RKO (cell line): ENCODE measurements around the gene OPN1MW2.
A peak's percentile ranks its signal among the peaks of the same experiment; 100 is the strongest.
"Not testable (repeated sequence)": the region's sequence is repeated elsewhere in the genome, so short reads cannot be mapped to it uniquely, and the experiment has no call there.

Source experiments
- DNase-seq: peaks from one replicate; pipeline ENCODE4 v3.0.0-alpha.2; 2016; ENCODE audit warnings: low spot score

The OPN1MW2 gene

DNA sequence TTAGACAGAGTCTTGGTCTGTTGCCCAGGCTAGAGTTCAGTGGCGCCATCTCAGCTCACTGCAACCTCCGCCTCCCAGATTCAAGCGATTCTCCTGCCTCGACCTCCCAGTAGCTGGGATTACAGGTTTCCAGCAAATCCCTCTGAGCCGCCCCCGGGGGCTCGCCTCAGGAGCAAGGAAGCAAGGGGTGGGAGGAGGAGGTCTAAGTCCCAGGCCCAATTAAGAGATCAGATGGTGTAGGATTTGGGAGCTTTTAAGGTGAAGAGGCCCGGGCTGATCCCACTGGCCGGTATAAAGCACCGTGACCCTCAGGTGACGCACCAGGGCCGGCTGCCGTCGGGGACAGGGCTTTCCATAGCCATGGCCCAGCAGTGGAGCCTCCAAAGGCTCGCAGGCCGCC is at the start of gene OPN1MW2:
TSS of gene OPN1MW2 (plus strand) at position 301 of the 400 bp plus-strand sequence. CDS start at position 361, 60 bp downstream.
- not testable (repeated sequence) for DNase-seq

- not testable (repeated sequence) for DNase-seq
These were observed 47.0 kb upstream of the OPN1MW2 start for GRCh38 chrX:154172535-154172943.

DNA sequence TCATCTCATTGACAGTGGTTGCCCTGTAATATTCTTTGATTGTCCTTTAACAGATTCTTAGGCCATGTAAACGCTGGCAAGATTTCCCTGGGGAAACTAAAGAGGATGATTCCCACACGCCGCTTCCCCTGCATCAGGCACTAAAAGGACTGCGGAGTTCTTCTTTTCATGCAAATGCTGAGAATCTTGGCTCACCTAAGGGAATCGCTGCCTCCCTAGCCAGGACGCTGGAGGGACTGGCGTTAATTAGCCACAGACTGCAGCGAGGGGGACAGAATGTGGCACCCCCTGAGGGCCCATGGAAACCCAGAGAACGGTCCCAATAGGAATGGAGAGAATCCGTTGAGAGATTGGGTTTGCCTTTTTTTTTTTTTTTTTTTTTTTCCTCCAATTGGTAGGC is 45.2 kb upstream of the OPN1MW2 start:
- DNase-seq, result not testable (repeated sequence)

- not testable (repeated sequence) for DNase-seq
These were observed 37.3 kb upstream of the OPN1MW2 start, which contains the start of gene OPN1MW for GRCh38 chrX:154182296-154182695. Gene OPN1MW (plus strand): TSS chrX:154182596. CDS start chrX:154182678, 82 bp downstream.

- not testable (repeated sequence) for DNase-seq
These were observed 35.8 kb upstream of the OPN1MW2 start for GRCh38 chrX:154183794-154184193.

- not testable (repeated sequence) for DNase-seq
These were observed 26.7 kb upstream of the OPN1MW2 start for GRCh38 chrX:154192846-154193245.

DNA sequence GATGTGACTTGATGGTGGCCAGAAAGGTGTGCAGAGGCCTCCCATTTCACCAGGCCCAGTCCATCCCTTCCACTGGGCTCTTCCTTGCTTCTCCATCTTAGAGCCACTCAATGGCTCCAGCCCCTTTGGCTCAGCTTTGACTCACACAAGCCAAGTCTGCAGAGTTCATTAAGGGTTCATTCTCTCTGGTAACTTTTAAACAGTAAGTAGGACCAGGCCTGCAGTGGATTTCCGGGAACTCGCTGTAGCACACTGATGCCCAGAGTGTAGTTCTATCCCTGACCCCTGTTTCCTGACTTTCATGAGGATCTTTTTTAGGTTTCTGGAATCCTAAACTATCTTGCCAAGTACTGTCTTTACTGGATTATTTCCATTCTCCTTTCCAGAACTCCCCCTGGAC is 25.2 kb upstream of the OPN1MW2 start:
- DNase-seq, result not testable (repeated sequence)

GRCh38 chrX:154196466-154196865 is 23.1 kb upstream of the OPN1MW2 start:
- DNase-seq, result not testable (repeated sequence)

DNA sequence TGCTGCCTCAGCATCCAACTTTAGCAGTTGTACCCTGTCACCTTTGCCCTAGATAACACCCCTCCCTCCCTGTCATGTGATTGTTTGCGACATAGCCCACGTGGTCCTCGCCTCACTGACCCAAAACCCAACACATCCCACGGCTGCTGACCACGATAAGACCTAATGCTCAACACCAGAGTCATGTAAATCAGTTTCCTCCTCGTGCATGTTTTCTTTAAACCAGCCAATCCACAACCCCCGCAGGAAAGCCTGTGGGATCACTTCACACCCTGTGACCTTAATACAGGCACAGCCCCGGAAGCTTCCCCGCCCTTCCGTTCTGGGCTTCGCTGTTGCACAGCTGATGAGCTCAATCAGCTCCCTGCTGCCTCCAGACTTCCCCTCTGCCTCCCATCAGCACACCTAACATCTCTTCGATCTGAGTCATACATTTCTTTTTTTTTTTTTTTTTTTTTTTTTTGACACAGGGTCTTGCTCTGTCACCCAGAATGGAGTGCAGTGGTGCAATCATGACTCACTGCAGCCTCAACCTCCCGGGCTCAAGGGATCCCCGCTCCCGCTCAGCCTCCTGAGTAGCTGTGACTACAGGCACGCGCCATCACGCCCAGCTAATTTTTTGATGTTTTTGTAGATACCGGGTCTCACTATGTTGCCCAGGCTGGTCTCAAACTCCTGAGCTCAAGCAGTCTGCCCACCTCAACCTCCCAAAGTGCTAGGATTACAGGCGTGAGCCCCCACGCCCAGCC is 9.7 kb upstream of the OPN1MW2 start:
- DNase-seq, result not testable (repeated sequence)

- not testable (repeated sequence) for DNase-seq
These were observed 8.5 kb upstream of the OPN1MW2 start for GRCh38 chrX:154211057-154211456.

DNA sequence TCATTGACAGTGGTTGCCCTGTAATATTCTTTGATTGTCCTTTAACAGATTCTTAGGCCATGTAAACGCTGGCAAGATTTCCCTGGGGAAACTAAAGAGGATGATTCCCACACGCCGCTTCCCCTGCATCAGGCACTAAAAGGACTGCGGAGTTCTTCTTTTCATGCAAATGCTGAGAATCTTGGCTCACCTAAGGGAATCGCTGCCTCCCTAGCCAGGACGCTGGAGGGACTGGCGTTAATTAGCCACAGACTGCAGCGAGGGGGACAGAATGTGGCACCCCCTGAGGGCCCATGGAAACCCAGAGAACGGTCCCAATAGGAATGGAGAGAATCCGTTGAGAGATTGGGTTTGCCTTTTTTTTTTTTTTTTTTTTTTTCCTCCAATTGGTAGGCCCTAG is 8.1 kb upstream of the OPN1MW2 start:
- DNase-seq, result not testable (repeated sequence)

DNA sequence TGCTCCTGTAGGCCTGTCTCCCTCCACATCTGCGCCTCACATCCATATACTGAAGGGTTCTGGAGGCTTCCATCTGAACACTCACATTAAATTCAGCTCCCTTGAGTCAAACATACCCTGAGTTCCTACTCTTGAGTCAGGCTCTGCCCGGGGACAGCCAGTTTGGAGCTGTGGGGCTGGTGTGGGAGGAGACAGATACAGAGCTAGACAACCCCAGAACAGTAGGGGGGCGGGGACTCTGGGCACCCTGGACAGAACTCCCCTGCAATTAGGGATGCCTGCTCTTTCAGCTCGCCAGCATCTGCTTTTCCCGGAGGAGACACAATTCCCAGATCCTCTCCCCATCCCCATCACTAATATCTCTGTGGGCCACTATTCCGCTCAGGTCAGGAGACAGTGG is 5.7 kb downstream of the OPN1MW2 start:
- not testable (repeated sequence) for DNase-seq

DNA sequence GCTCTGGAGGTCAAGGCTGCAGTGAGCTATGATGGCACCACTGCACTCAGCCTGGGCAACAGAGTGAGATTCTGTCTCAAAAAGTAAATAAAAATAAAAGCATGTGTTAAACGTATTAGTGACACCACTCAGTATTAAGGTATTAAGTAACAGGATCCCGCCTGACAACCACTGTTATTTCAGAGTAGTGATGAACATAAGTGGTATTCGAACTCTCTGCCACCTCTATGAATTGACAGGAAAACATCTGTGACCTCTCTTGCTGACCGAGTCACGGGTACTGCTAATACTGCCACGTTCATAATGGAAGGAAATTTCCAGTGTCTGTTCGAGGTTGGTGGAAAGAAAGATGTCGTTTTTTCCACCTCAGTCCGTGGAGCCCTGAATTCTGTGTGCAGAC is 7.2 kb downstream of the OPN1MW2 start:
- DNase-seq, result not testable (repeated sequence)

GRCh38 chrX:154231443-154231842 is 11.9 kb downstream of the OPN1MW2 start:
- DNase-seq, result not testable (repeated sequence)

DNA sequence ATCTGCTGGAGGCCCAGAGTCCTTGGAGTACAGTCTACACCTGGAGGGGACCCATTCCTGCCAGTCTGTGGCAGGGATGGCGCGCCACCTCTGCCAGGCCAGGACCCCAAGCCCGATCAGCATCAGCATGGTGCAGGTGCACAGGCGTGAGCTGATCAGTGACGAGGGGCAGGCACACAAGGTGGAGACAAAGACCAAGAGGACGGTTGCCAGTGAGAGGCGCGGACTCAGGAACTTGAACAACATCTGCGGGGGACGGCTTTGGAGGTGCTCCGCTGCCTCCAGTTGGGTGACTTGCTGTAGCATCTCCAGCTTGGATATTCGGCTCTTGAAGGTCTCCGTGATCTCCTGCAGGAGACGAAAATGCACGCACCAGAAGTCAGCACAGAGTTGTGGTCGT is 14.1 kb downstream of the OPN1MW2 start:
- not testable (repeated sequence) for DNase-seq

DNA sequence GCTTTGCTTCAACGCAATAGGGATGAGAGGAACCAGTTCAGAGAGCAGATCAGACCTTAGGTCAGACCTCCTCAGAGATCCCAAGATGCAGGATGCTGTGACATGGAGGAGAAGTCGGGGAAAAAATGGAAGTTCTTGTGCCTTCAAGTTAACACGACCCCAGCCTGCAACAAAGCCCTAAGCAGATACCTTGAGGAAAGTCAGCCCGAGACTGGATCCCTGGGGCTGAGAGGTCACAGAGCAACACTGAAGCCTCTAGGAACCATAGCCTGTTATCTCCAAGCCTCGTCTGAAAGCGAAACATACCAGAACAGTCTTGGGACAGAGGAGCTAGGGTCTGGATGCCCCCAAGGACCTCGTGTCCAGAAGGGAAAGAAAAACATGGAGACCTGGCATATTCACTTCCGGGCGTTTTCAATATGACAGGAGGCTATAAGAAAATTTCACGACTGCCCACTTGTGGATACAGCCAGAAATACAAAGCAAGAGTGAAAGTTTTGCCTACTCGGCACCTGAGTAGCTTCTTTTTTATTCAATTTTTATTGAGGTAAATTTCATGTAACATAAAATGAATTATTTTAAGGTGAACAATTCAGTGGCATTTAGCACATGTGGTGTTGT is 19.5 kb downstream of the OPN1MW2 start:
- DNase-seq, result not testable (repeated sequence)

- peak; percentile 0 for DNase-seq
These were observed 20.5 kb downstream of the OPN1MW2 start for GRCh38 chrX:154239982-154240503.

DNA sequence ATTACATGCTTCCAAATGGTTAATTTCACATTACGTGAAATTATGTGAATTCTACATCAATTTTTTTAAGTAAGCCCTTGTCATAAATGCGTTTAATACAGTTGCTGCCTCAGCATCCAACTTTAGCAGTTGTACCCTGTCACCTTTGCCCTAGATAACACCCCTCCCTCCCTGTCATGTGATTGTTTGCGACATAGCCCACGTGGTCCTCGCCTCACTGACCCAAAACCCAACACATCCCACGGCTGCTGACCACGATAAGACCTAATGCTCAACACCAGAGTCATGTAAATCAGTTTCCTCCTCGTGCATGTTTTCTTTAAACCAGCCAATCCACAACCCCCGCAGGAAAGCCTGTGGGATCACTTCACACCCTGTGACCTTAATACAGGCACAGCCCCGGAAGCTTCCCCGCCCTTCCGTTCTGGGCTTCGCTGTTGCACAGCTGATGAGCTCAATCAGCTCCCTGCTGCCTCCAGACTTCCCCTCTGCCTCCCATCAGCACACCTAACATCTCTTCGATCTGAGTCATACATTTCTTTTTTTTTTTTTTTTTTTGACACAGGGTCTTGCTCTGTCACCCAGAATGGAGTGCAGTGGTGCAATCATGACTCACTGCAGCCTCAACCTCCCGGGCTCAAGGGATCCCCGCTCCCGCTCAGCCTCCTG is 28.0 kb downstream of the OPN1MW2 start:
- not testable (repeated sequence) for DNase-seq

DNA sequence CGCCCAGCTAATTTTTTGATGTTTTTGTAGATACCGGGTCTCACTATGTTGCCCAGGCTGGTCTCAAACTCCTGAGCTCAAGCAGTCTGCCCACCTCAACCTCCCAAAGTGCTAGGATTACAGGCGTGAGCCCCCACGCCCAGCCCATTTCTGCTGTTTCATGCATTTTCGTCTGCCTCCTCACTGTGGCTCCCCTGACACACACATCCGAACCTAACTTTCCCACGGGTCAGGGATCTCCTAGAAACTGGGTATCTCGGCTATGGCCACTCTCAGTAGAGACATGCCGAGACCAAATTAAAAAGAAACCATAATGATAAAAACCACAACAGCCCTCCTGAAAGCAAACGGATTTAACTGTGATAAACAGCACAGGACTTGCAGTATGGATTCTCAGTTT is 28.5 kb downstream of the OPN1MW2 start:
- not testable (repeated sequence) for DNase-seq

GRCh38 chrX:154257282-154257681 is 37.7 kb downstream of the OPN1MW2 start, which contains the start of gene OPN1MW3:
Gene OPN1MW3 (plus strand): TSS chrX:154257582. CDS start chrX:154257620, 38 bp downstream.
- DNase-seq, result not testable (repeated sequence)

- not testable (repeated sequence) for DNase-seq
These were observed 39.2 kb downstream of the OPN1MW2 start for GRCh38 chrX:154258711-154259110.

DNA sequence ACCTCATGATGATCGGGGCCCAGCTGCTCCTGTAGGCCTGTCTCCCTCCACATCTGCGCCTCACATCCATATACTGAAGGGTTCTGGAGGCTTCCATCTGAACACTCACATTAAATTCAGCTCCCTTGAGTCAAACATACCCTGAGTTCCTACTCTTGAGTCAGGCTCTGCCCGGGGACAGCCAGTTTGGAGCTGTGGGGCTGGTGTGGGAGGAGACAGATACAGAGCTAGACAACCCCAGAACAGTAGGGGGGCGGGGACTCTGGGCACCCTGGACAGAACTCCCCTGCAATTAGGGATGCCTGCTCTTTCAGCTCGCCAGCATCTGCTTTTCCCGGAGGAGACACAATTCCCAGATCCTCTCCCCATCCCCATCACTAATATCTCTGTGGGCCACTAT is 43.5 kb downstream of the OPN1MW2 start:
- DNase-seq, result not testable (repeated sequence)
